Measurements from ENCODE around the gene MPP2.

- TF ChIP-seq POLR2A (IDR thresholded peaks at IDR 0.05; ENCODE audit: low read depth, low read length), result no peak
- TF ChIP-seq POLR2AphosphoS5 (IDR thresholded peaks at IDR 0.05; ENCODE audit: low read depth, low read length), result no peak
Measured at GRCh38 chr17:43868226-43868994, 38.9 kb downstream of the MPP2 start.
